HFF-Myc (cell line): ENCODE data around the gene ACTL7A.

Source experiments
- DNase-seq: peaks from one replicate; pipeline ENCODE4 v3.0.0-alpha.2; 2011; ENCODE audit warnings: low read depth; ENCODE audit errors: extremely low read depth
- H3K4me3 ChIP-seq: replicated peaks from 2 replicates; pipeline ENCODE4 v1.5.1; 2011; ENCODE audit warnings: low read depth, mild to moderate bottlenecking, control low read depth, low read length
- CTCF ChIP-seq: IDR thresholded peaks from 2 replicates; pipeline ENCODE4 v1.5.1; 2012; ENCODE audit warnings: mild to moderate bottlenecking, low read depth, low read length, control low read depth; ENCODE audit errors: missing control alignments

Gene ACTL7A

GRCh38 chr9:108830272-108830671 lies 31.8 kb upstream of the ACTL7A start:
- H3K4me3 ChIP-seq: no peak overlapping the region
- DNase-seq: no peak
- no peak for TF ChIP-seq CTCF

- no peak overlapping the region for H3K4me3 ChIP-seq
- no peak for TF ChIP-seq CTCF
- no peak for DNase-seq
These were observed 30.4 kb upstream of the ACTL7A start for GRCh38 chr9:108831496-108832178.

- no peak for TF ChIP-seq CTCF
- H3K4me3 ChIP-seq: no peak overlapping the region
- DNase-seq: no peak
These were observed 29.9 kb upstream of the ACTL7A start for GRCh38 chr9:108832179-108832500.

- TF ChIP-seq CTCF: no peak
- no peak overlapping the region for H3K4me3 ChIP-seq
- DNase-seq: no peak
These were observed 27.0 kb upstream of the ACTL7A start for GRCh38 chr9:108834959-108835665.

GRCh38 chr9:108835831-108836230 lies 26.2 kb upstream of the ACTL7A start:
- DNase-seq: no peak
- no peak overlapping the region for H3K4me3 ChIP-seq
- no peak for TF ChIP-seq CTCF

GRCh38 chr9:108836319-108836718 lies 25.7 kb upstream of the ACTL7A start:
- TF ChIP-seq CTCF: no peak
- H3K4me3 ChIP-seq: no peak overlapping the region
- no peak for DNase-seq
